Mucosa of gallbladder (tissue), 1 donor: ENCODE data around the gene THSD4. TPM values are rescaled to one million over a fixed set of nuclear protein-coding genes. Genes with fewer than 3 reads are reported as not detected.

Source experiments
- DNase-seq: peaks from one replicate; pipeline ENCODE4 v3.0.0-alpha.2; 2020; ENCODE audit warnings: low spot score
- total RNA-seq: library from RNA; stranded (reverse); gene quantifications from one replicate; pipeline ENCODE4 v1.2.1, GENCODE V29; 2021
- donor health status: DM: no; HTN: no; CAD: no.

THSD4 gene
- total RNA-seq, 1 donor from 2014 or later, result 71.2 TPM

DNA sequence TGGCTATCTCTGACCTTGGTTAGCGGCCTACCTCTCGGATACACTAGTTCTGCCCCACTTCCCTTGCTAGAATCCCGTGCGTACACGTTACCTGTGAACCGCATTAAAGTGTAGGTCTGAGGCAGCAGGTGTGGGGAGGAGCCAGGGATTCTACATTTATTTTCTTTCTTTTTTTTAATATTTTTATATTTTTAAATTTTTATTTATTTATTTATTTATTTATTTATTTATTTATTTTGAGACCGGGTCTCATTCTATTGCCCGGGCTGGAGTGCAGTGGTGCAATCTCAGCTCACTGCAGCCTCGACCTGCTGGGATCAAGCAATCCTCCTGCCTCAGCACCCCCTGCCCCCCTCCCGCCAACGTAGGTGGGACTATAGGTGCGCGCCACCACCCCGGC lies 634.2 kb downstream of the THSD4 start:
- no peak for DNase-seq

DNA sequence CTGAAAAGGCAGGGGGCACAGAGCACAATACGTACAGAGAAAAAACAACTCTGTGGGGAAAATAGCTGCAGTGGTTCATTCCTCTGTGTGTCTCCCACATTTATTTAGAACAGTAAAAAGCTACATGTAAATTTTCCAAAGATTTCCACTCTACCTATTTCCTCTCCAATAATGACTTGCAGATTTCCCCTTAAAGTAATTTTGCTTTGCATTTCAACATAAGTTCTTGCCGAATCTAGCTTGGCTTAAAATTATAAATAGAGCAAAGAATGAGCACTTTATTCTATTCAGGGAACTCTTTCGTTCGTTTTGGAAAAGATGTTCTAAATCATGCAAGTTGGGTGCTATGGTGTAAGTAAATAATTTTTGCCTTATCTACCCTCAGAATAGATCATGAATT lies 636.9 kb downstream of the THSD4 start:
- DNase-seq, result no peak

DNA sequence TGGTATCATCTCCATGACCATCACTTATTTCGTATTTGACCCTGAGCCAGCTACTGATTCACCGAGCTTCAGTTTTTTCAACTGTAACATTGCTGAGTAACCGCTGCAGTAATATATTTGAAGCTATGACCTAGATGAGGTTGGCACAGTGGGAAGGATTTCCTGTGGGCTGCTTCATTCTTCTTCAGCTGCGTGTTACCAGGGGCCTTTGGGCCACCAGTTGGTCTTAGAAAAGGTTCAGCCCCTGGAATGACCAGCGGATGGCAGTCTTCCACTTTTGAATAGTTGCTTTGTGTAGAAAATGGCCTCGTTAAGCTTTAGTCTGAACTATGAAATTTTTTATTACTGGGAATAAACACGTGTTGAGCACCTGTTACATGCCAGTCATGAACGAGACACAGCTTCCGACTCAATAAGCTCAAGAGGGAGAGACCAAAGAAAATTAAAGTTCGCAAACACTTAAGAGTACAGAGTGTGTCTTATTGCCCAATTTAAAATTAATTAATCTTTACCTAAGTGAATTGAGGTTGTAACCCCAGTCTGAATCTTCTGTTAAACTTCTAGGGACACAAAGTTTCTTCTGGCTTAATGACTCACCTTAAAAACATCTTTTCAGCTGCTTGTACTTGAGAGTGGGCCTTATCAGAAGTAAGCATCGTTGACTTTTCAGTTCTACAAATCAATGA lies 637.5 kb downstream of the THSD4 start:
- no peak for DNase-seq

DNA sequence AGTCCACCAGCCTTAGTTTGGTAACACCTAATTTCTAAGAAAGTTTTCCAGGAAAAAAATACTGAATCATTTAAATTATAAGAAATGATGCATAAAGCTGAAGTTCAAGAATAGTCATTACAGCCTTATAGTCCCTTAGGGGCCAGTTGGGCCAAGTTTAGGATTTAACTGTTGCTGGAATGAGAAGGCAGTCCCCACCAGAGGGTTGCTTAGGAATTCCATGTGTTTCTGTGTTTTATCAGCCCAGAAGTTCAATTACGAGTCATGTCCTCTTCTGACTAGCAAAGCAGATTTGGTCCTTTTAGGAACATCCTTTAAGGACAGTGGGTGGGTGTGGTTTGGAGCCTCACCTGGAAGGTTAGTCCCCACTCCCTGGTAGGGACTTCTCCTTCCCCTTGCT lies 638.1 kb downstream of the THSD4 start:
- no peak for DNase-seq

DNA sequence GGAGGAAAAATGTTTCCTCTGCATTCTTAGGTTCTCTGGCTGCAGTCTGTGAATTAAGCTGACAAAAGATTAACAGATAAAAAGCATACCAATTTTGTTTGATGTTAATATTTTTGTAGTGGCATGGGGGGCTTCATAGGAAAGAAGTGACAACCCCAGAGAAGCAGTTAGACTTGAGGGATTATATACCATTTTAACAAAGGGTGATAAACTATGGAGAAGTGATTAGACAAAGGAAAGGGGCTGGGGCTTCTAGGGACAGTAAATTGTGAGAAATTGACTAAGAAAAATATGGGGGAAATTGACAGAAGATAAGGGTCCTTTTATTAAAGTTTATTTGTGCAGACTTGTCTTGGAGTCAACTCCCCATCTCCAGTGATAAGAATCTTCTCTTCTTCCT lies 639.4 kb downstream of the THSD4 start:
- DNase-seq, result no peak

DNA sequence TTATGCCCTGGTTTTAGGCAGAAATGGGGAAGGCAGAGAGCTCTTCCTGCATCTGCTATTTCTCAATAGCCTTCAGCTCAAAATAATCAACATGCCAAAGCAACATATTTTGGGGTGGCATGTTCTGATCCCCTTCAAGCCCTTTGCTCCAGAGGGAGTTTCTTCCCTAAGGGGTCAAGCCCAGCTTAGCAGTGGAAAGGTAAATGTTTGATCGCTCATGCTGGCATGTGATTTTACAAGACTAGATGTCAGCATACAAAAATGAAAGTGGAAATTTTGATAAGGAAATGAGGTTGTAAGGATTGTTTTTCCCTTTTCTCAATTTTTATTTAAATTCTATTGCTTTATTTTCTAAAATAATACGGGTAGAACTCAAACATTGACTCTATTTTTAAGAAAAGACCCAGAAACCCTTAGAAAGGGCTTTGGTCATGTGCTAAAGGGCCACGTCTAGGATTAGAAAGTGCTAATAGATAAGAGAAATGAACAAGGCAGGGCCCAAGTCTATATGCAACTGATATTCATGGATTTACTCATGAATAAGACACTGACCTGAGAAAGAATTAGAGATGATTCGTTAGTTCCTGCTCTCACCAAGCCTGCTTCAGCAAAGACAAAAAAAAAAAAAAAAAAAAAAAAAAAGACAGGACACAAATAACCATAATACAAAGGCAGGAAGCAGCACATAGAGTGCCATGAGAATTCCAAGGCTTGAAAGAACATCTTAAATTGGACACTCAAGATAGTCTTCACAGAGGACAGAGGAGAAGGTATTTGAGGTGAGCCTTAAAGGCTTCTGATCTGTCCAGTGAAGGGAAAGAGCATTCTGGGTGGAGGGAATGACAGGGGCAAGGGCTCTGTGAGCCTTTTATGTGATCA lies 640.1 kb downstream of the THSD4 start:
- no peak for DNase-seq

DNA sequence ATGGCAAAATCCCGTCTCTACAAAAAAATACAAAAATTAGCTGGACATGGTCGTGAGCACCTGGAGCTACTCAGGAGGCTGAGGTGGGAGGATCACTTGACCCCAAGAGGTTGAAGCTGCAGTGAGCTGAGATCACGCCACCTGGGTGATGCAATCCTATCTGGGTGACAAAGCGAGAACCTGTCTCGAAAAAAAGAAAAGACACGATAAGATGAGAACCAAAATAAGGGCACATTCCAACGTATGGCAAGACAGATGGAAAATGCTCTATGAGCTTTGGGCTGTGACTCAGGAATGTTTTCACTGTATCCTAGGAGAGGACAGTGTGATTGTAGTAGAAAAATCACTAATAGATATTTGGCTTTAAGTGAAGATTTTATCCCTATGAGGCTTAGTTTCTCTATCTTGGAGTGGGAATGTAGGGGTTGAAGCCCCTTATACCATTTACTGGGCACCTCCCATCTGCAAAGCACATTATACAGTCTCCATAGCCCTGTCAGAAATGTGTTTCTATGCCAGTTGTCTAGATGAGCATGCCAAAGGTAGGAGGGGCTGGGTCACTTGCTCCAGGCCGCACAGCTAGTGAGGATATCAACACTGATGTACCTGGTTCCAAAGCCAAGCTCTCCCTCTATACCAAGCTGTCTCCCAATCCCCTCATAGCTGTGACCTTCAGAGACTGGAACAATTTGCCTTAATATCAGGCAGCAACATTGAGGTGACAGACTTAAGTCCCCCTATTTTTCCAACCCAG lies 641.5 kb downstream of the THSD4 start:
- DNase-seq, result no peak

DNA sequence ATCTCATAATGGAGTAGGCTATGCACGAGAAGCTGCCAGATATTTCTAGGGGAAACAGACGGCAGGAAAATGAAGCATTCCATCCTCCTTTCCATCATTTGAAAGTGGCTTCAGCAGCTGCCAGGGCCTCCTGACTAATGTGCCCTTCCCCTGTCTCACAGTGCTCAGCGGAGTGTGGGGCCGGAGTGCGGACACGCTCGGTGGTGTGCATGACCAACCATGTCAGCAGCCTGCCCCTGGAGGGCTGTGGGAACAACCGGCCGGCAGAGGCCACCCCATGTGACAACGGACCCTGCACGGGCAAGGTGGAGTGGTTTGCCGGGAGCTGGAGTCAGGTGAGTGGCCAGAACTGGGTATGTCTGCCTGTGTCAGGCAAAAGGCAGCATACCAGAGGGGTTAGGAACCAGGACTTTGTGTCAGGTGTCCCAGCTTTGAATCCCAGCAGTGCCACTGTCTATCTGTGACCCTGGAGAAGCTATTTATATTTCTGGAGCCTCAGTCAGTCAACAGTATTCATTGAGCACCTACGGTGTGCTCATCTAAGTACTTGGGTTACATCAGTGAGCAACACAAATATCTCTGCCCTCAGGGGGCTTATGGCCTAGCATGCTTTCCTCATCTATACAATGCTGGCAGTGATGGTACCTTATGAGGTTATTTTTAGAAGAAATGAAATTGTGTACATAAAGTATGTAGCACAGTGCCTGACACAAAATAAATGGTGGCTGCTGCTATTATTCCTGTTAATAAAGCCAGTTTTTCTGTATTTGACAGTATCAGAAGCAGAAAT lies 642.7 kb downstream of the THSD4 start:
- no peak for DNase-seq

DNA sequence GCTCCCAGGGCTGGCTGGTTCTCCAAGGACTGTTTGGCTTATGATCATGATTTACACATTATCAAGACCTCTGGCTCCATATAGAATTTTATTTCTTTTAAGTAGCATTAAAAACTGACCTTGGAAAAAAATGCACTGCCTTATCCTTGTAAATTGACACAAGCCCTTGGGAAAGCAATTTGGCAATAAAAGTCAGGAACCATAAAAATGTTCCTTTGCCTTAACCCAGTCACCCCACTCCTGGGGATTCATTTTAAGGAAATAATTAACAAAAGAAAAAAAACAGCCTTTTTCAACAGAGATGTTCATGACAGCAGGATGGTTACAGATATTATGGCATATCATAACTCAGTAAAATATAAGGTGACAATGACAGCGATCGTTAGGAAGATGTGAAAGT lies 643.4 kb downstream of the THSD4 start:
- DNase-seq, result no peak

DNA sequence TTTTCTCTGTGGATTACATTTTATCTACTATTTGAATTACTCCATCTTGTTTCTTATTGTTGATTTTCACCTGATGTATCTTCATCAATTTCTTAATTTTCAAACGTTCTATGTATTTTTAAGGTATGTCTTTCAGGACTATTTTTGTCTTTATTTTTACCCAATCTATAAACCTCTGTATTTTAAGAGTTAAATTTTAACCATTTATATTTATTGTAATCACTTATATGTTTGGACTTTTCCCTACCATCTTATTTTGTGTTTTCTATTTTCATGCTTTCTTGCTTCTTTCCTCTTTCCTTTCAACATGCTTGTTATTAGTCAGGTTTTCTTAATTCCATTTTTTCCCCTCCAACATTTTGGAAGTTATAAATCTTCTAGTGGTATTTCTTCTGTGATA lies 645.6 kb downstream of the THSD4 start:
- DNase-seq, result no peak

DNA sequence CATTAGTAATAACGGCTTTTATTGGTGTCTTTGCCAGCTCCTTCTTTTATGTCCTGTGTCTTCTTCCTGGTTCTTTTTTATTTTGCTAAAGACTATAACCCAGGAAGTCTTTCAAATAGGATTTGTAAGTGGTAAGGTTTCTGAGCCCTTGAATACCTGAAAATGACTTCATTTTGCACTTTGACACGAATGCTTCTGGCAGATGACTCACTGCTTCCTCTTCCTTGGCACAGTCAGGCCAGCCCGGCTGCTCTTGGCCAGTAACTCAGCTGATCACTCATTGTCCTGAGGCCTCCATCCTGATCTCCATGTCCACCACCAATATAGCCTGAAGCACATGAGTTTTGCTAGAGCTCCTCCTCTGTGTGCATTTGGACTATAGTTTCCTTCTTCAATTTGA lies 646.4 kb downstream of the THSD4 start:
- DNase-seq, result peak; percentile 78

DNA sequence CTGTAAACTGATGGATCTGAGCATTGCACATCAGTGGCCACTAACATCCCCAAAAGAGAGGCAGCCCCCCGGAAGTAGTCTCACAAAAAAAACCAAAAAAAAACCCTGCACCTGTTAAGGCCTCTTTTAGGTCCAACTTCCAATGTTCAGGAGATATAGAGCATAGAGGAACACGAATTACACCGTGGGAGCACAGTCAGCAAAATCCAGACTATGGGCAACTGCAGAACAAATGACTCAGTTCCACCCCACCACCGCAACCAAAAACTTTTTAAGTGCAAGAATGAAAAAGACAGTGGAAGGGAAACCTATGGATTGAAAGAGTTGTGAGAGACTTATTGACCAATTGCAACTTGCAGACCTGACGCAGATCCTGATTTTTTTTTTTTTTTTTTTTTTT lies 652.9 kb downstream of the THSD4 start:
- DNase-seq, result no peak

DNA sequence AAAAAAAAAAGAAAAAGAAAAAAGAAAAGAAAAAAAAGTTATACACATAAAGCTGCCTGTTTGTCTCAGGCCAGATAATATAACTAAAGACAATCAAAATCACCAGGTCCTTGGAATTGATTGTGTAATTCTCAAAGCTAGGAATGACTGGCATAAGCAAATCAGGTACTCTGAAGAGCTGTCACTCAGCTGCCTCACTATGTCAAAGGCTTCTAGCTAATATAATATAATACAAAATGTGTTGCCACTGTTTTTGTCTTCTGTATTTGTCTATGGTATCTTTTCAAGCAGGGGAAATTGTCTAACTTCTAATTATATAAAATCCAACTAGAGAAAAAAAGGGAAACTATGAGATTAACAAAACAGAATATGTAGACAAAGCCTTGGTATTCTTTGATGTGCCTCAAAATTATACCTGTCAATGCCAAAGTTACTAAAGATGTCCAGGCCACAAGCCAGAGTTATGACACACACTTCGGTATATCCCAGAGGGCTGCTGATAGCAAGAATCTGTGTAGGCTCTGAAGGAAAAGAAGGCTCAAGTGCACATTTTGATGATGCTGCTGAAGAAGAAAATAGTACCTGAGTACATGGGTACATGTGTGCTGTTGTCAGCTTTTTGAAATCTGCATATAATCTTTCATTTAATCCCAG lies 658.1 kb downstream of the THSD4 start:
- DNase-seq, result no peak

DNA sequence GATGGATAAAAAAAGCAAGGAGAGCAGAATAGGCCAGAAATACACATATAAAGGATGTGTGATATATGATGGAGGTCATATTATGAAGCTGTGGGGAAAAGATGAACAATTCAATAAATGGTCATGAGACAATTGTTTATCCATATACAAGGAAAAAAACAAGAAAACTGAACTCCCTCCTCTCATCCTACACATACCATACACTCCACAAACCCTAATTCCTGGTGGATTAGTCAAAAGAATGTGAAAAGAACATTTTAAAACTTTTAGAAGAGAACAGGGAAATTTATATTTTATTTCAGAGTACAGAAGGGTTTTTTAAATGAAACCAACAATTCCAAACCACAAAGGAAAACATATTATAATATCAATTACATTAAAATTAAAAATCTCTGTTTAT lies 660.6 kb downstream of the THSD4 start:
- DNase-seq, result no peak

DNA sequence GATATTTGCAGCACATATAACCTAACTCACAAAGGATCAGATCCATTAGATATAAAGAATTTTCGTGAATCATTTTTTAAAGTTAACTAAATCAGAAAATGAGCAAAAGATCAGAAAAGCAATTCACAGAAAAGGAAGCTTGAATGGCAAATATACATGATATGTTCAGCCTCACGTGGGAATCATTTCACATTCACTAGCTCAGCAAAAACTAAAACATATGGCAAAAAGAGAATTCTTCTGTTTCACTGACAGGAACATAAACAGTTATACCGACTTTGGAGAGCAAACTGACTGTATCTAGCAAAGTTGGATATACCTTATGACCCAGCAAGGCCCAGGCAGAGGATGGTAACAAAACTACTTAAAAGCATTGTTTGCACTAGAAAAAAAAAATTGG lies 661.0 kb downstream of the THSD4 start:
- DNase-seq, result no peak

DNA sequence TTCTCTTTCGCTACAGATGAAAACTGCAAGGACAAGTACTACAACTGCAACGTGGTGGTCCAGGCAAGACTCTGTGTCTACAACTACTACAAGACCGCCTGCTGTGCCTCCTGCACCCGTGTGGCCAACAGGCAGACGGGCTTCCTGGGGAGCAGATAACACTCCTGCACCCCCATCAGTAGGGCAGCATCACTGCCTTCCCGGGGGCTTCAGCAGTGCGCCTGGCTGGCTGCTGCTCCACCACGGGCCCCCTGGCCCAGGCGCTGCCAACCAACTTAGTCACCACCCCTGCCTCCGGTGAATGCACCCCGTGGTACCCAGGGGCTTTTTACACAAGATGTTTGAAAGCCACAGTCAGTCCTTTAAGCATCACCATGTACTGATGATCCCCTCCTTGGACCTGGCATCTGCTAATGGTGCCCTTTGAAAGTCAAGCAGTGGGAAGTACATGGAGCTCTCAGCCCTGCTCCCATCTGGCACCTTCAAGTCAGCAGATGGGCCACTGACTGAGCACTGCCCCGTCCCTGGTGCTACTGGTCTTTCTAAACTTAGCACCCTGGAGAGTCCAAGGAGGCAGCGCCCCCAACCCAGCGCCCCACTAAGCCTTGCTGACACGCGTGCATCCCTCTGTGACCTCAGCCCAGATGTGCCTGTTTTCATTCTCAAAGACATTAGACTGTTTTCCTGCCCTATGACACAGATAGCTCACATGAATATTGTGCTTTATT lies 662.1 kb downstream of the THSD4 start:
- no peak for DNase-seq

DNA sequence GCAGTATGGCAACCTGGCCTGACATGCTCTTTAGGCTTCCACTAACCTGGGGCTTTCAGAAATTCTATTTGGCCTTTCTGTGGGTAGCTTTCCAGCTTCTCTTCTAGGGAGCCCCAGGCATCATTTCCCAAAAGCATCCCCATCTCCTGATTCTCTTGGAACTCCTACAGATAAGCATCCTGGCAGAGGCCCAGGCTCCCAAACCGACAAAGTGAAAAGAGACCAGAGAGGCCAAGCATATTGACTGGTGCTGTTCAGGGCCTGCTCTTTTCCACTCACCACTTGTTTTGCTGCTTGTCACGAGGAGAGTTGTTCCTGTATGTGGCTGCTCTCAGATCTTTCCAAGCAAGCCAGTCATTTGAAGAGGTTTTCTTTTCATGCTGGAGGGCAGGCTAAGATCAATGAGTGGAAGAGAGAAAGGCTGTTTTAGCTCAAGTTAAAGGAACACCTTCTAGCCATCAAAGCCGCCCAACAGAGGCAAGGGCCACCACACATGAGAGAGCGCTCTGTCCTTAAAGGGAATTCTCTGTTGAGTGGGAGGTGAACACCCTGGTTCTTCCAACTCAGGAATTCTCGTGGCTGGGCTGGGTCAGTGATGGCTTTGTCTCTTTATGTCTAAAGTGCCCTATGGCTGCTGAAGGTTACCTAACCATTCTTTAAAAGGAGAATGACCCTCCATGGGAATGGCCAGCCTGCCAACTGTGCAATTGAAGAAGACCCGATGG lies 664.0 kb downstream of the THSD4 start:
- no peak for DNase-seq

DNA sequence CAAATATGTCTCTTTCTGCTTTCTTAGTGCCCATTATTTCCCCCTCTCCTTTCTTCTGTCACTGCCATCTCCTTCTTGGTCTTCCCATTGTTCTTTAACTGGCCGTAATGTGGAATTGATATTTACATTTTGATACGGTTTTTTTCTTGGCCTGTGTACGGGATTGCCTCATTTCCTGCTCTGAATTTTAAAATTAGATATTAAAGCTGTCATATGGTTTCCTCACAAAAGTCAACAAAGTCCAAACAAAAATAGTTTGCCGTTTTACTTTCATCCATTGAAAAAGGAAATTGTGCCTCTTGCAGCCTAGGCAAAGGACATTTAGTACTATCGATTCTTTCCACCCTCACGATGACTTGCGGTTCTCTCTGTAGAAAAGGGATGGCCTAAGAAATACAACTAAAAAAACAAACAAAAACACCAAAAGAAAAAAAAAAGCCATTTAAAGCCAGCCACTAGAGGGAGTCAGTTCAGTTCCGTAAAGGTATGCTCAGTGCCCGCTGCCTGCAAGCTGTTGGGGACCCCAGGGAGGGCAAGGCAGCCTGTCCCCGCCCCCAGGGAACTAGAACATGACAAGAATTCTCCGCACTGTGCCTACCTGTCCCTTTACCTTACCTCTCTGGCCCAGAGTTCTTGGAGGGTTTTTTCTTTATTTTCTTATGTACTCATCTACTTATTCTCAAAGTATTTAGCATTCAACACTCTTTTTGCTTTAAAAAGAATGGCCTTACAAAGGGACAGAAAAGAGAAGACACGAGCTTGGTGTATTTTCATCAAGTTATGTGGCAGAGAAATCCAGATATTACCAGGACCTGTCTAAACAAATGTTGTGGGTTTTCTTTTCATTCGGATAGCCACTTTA lies 665.1 kb downstream of the THSD4 start:
- DNase-seq, result no peak
